ENCODE data around the gene FAM120B. TPM values are rescaled to one million over a fixed set of nuclear protein-coding genes. Genes with fewer than 3 reads are reported as not detected.

The FAM120B gene, protein sequence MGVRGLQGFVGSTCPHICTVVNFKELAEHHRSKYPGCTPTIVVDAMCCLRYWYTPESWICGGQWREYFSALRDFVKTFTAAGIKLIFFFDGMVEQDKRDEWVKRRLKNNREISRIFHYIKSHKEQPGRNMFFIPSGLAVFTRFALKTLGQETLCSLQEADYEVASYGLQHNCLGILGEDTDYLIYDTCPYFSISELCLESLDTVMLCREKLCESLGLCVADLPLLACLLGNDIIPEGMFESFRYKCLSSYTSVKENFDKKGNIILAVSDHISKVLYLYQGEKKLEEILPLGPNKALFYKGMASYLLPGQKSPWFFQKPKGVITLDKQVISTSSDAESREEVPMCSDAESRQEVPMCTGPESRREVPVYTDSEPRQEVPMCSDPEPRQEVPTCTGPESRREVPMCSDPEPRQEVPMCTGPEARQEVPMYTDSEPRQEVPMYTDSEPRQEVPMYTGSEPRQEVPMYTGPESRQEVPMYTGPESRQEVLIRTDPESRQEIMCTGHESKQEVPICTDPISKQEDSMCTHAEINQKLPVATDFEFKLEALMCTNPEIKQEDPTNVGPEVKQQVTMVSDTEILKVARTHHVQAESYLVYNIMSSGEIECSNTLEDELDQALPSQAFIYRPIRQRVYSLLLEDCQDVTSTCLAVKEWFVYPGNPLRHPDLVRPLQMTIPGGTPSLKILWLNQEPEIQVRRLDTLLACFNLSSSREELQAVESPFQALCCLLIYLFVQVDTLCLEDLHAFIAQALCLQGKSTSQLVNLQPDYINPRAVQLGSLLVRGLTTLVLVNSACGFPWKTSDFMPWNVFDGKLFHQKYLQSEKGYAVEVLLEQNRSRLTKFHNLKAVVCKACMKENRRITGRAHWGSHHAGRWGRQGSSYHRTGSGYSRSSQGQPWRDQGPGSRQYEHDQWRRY
- total RNA-seq (2012; rRNA removed) (20.8 and 28.0 TPM in 2 replicates), polyA plus RNA-seq (2012; rRNA removed) (12.6 and 15.3 TPM in 2 replicates), Bru-seq, nascent RNA (percentile 88 among the genes with signal in this experiment), BruChase-seq, experiment 1, labeled RNA remaining after a 6-hour chase (percentile 79 among the genes with signal in this experiment), BruChase-seq, experiment 2, labeled RNA remaining after a 2-hour chase (percentile 89 among the genes with signal in this experiment)
- 5.5 and 6.1 TPM in 2 replicates for polyA plus RNA-seq (2012; cell fraction: cytosol; rRNA removed)
- polyA plus RNA-seq (2012; cell fraction: nucleus; rRNA removed; ENCODE audit: low replicate concordance), result 6.5 and 20.3 TPM in 2 replicates
- long read RNA-seq, full-length matches to known transcripts, result 64 of 90 reads
- long read RNA-seq, partial matches to known transcripts, result 9 of 90 reads
- long read RNA-seq, other reads (novel, unspliced or antisense), result 17 of 90 reads

DNA sequence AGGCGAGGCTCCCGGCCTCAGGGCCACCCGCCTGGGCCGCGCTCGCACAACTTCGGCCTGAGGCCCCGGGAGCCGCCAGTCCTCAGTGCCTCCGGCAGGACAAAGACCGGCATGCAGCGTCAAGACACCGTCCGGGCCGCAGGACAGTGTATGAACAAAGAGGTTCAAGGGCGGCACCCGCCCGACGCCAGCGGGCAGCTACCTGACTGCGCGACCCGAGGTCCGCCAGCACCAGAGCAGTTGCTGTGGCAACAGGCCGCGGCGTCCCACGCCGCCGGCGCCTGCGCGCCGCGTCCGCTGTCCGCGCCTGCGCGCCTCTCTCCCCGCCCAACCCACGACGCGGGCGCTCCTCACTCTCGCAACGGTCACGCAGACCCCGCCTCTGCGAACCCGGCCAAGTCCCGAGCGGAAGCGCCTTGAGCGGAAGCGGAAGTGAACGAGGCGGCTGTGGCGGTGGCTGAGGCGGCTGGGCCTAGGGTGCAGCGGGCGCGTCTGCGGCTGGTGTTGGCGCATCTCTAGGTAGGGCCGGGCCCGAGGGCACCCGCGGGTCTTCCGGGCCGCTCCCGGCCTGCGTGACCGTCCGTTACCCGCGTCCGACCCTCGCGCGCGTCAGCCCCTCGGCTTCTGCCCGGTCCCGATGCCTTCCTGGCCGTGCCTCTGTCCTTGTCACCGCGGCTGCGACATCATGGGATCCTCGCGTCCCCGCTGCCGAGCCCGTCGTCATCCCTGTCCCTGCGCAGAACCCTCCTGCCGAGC lies at the start of gene FAM120B:
FAM120B (plus strand) TSS at position 435 of the 756 bp plus-strand sequence. CDS start 10,633 bp downstream, outside the sequence.
- POLR2A ChIA-PET (ENCODE audit: unreplicated experiment), result no interaction called here
- in situ Hi-C loops (cut with MboI; ENCODE audit: low sequenced_read_pairs), result loop anchor here (10.0 kb wide), 1 partner anchor 512 kb away; no protein-coding TSS in a partner anchor
- H3K36me3 ChIP-seq (ENCODE audit: control insufficient read depth, insufficient read depth, low read length), result 0 out of 2 replicates have a peak, but pooled peaks cover 2% of the 10 kb centered on the region
- TF ChIP-seq NFE2L2 (IDR thresholded peaks at IDR 0.05; ENCODE audit: low read depth, low read length) (no peak), FOS (IDR thresholded peaks at IDR 0.05; ENCODE audit: low read depth, low read length) (no peak), CEBPB (IDR thresholded peaks at IDR 0.05; ENCODE audit: low read depth, low read length) (no peak), MAZ (IDR thresholded peaks at IDR 0.05; ENCODE audit: borderline replicate concordance, low read depth, low read length) (peak; percentile 61; the same call in 1 of the 2 replicates)
- TF ChIP-seq, protein P1, sequence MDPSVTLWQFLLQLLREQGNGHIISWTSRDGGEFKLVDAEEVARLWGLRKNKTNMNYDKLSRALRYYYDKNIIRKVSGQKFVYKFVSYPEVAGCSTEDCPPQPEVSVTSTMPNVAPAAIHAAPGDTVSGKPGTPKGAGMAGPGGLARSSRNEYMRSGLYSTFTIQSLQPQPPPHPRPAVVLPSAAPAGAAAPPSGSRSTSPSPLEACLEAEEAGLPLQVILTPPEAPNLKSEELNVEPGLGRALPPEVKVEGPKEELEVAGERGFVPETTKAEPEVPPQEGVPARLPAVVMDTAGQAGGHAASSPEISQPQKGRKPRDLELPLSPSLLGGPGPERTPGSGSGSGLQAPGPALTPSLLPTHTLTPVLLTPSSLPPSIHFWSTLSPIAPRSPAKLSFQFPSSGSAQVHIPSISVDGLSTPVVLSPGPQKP (IDR thresholded peaks at IDR 0.05; ENCODE audit: borderline replicate concordance, low read depth, low read length), result no peak
- TF ChIP-seq, protein P2, sequence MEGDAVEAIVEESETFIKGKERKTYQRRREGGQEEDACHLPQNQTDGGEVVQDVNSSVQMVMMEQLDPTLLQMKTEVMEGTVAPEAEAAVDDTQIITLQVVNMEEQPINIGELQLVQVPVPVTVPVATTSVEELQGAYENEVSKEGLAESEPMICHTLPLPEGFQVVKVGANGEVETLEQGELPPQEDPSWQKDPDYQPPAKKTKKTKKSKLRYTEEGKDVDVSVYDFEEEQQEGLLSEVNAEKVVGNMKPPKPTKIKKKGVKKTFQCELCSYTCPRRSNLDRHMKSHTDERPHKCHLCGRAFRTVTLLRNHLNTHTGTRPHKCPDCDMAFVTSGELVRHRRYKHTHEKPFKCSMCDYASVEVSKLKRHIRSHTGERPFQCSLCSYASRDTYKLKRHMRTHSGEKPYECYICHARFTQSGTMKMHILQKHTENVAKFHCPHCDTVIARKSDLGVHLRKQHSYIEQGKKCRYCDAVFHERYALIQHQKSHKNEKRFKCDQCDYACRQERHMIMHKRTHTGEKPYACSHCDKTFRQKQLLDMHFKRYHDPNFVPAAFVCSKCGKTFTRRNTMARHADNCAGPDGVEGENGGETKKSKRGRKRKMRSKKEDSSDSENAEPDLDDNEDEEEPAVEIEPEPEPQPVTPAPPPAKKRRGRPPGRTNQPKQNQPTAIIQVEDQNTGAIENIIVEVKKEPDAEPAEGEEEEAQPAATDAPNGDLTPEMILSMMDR (conservative IDR thresholded peaks at IDR 0.05; ENCODE audit: low read depth, low read length), result no peak

More for the DNA sequence above, at the start of gene FAM120B:
- dilution Hi-C loops (cut with HindIII; ENCODE audit: low sequenced_read_pairs, unreplicated experiment) (no loop called here), intact Hi-C loops (cut with micrococcal nuclease) (loop anchor here (5.0 kb wide), 2 partner anchors 211 to 584 kb away; partner anchors contain the start of gene PHF10)
- peaks cover 20% of the 10 kb centered on the region for H4K20me1 ChIP-seq (ENCODE audit: insufficient read depth, low read length)
- H2BK120ac ChIP-seq (ENCODE audit: low read depth, low read length), result peak within 1 kb of the TSS; percentile 21; the same call in 1 of the 2 replicates
- H3K23ac ChIP-seq (ENCODE audit: low read depth, low read length), result peak within 1 kb of the TSS; percentile 96
- BruUV-seq (replicated peaks), result no TSS peak
- peak within 1 kb of the TSS; percentile 82 for H4K5ac ChIP-seq (ENCODE audit: low read depth, low read length)
- peak within 1 kb of the TSS; percentile 96 for H2AK5ac ChIP-seq (ENCODE audit: low read depth, low read length)
- H3K4me2 ChIP-seq (ENCODE audit: low read depth, low read length), result peak within 1 kb of the TSS; percentile 97
- H3K4me1 ChIP-seq (ENCODE audit: control insufficient read depth, insufficient read depth, low read length), result peaks cover 10% of the 10 kb centered on the region
- peak within 1 kb of the TSS; percentile 81 for H3K9ac ChIP-seq (ENCODE audit: low read depth, low read length)
- H2BK5ac ChIP-seq (ENCODE audit: low read depth, low read length, poor library complexity, severe bottlenecking), result peak within 1 kb of the TSS; percentile 62
- no peak within 1 kb of the TSS for H2BK20ac ChIP-seq (ENCODE audit: low read depth, low read length)
- 1% methylated on average over 36 of the region's 97 CpGs; no CpG with 5 or more reads in 1 of the 2 experiments for WGBS, 2 experiments (ENCODE audit: extremely low coverage in 2 of 2, insufficient read length in 1 of 2)
- peak within 1 kb of the TSS; percentile 95 for H3K4ac ChIP-seq (ENCODE audit: low read depth, low read length)
- peaks cover 23 to 42% of the 10 kb centered on the region in 2 experiments for H3K79me1 ChIP-seq (ENCODE audit: low read depth in 1 of 2, low read length in 2 of 2)
- ATAC-seq (ENCODE audit: low read depth) (peak; percentile 98), DNase-seq (peak; percentile 93)
- 0 out of 2 replicates have a peak within 1 kb of the TSS, but pooled peaks have one; percentile 0 for H3K18ac ChIP-seq (ENCODE audit: low read depth, low read length)
- peak within 1 kb of the TSS; percentile 99 for H2AFZ ChIP-seq (replicated peaks; ENCODE audit: low read length, poor library complexity)
- peak within 1 kb of the TSS; percentile 91 to 96 for H4K8ac ChIP-seq (ENCODE audit: low read depth in 2 of 2, low read length in 2 of 2)
- CTCF ChIA-PET, result interaction anchor here (0.6 kb wide), 1 partner anchor 234 kb away, joined by 3 read pairs; no protein-coding TSS in a partner anchor
- peak within 1 kb of the TSS; percentile 67 for H3K27ac ChIP-seq (ENCODE audit: insufficient read depth, low read length)
- peaks cover 25% of the 10 kb centered on the region for H3K9me1 ChIP-seq (ENCODE audit: insufficient read depth, low read length)
- no peak within 1 kb of the TSS for H2BK15ac ChIP-seq (ENCODE audit: low read depth, low read length)
- H3K27me3 ChIP-seq (ENCODE audit: control insufficient read depth, insufficient read depth, low read length), result no peaks in the 10 kb centered on the region
- peak within 1 kb of the TSS; percentile 75 for H3K4me3 ChIP-seq (ENCODE audit: insufficient read depth, low read depth, low read length)
- no peaks in the 10 kb centered on the region for H3K9me3 ChIP-seq (ENCODE audit: control insufficient read depth, insufficient read depth, low read length)
- peak within 1 kb of the TSS; percentile 88 for H2AK9ac ChIP-seq (replicated peaks; ENCODE audit: low read depth, low read length, poor library complexity)
- peak within 1 kb of the TSS; percentile 85 for H4K91ac ChIP-seq (ENCODE audit: insufficient read depth, low read depth, low read length)
- peak within 1 kb of the TSS; percentile 89 for H3K14ac ChIP-seq (replicated peaks; ENCODE audit: low read depth, low read length)
- H3K56ac ChIP-seq (ENCODE audit: extremely low read depth, insufficient read depth, low read length), result peak within 1 kb of the TSS; percentile 66
